A549 (cell line): ENCODE results near the gene CSTF3. TPM values are rescaled to one million over a fixed set of nuclear protein-coding genes. Genes with fewer than 3 reads are reported as not detected.

Experiments used
- ATAC-seq, 2 experiments: fragments of 200-7000 bp in 1 of 2; fragments of >200 bp in 1 of 2; cut with Nextera tagmentation in 1 of 2; cut with Tn5 transposase in 1 of 2; 3 replicates each; pipeline versions ENCODE4 v1.8.0 to v1.9.1; 2018 to 2020; ENCODE audit warnings: mild to moderate bottlenecking in 1 of 2, moderate library complexity in 1 of 2
- CTCF ChIA-PET: fragments of 300-600 bp; sonication (Branson Sonifier 250); formaldehyde crosslinking; extraction: SDS; loops from one replicate; lab custom pipeline; 2021; ENCODE audit warnings: antibody characterized with exemption, inconsistent platforms; lab: Yijun Ruan, JAX
- POLR2A ChIA-PET: fragments of 350-600 bp; formaldehyde crosslinking; extraction: SDS; loops from one replicate; lab custom pipeline; 2021; ENCODE audit warnings: antibody characterized with exemption, inconsistent platforms; lab: Yijun Ruan, JAX
- DNase-seq, 2 experiments: peaks; one replicate each; pipeline versions ENCODE4 v3.0.0 to v3.0.0-alpha.2; 2011 to 2016; ENCODE audit warnings: low read depth in 1 of 2, low spot score in 1 of 2
- FAIRE-seq: peaks from 2 replicates; lab custom pipeline; 2011; peaks lifted over from hg19 to GRCh38; lab: Jason Lieb, UNC
- H3K27ac ChIP-seq, 2 experiments: fragments of >200 bp; sonication (Bioruptor Twin); formaldehyde crosslinking; 3 replicates each; pipeline ENCODE4 v1.5.1; 2016 to 2017
- H3K4me1 ChIP-seq: fragments of >200 bp; sonication (Bioruptor Twin); formaldehyde crosslinking; 3 replicates; pipeline ENCODE4 v1.6.1; 2016
- H3K4me2 ChIP-seq: fragments of >200 bp; sonication (Bioruptor Twin); formaldehyde crosslinking; 3 replicates; pipeline ENCODE4 v1.6.1; 2016
- H3K4me3 ChIP-seq: fragments of >200 bp; sonication (Bioruptor Twin); formaldehyde crosslinking; 3 replicates; pipeline ENCODE4 v1.5.1; 2016
- H3K9me3 ChIP-seq: fragments of >200 bp; sonication (Bioruptor Twin); formaldehyde crosslinking; 3 replicates; pipeline ENCODE4 v1.6.1; 2016
- CBX8 ChIP-seq: fragments of 200-600 bp; sonication (generic); IDR thresholded peaks from 2 replicates; pipeline ENCODE4 v1.6.1; 2016
- EHMT2 ChIP-seq: fragments of 200-600 bp; sonication (generic); IDR thresholded peaks from 2 replicates; pipeline ENCODE4 v1.6.1; 2016; ENCODE audit warnings: antibody characterized with exemption, low read depth, mild to moderate bottlenecking, moderate library complexity
- FOSB ChIP-seq: fragments of 250-450 bp; sonication (Bioruptor Pico); IDR thresholded peaks from 2 replicates; pipeline ENCODE4 v1.5.0; 2020; ENCODE audit warnings: mild to moderate bottlenecking, moderate library complexity
- FOSL2 ChIP-seq, 2 experiments: fragments of 450-650 bp in 1 of 2; fragments of >200 bp in 1 of 2; sonication (Bioruptor Twin) in 1 of 2; formaldehyde crosslinking; IDR thresholded peaks; 2 replicates each; pipeline versions ENCODE4 v1.5.0 to v1.6.1; 2016 to 2020; ENCODE audit warnings: mild to moderate bottlenecking in 1 of 2, moderate library complexity in 1 of 2
- HEYL ChIP-seq: fragments of 250-450 bp; sonication (Bioruptor Pico); IDR thresholded peaks from 2 replicates; pipeline ENCODE4 v1.8.0; 2021; ENCODE audit warnings: mild to moderate bottlenecking, moderate library complexity
- HOXB13 ChIP-seq: fragments of 250-450 bp; sonication (Bioruptor Pico); IDR thresholded peaks from 2 replicates; pipeline ENCODE4 v1.5.0; 2020; ENCODE audit warnings: low read depth, mild to moderate bottlenecking, moderate library complexity
- HOXB5 ChIP-seq: fragments of 250-450 bp; sonication (Bioruptor Pico); IDR thresholded peaks from 2 replicates; pipeline ENCODE4 v1.5.0; 2020; ENCODE audit warnings: mild to moderate bottlenecking, moderate library complexity
- MAFK ChIP-seq: fragments of 450-650 bp; IDR thresholded peaks from 2 replicates; pipeline ENCODE4 v1.6.1; 2014; ENCODE audit not compliant: partially characterized antibody
- MAZ ChIP-seq: fragments of 150-350 bp; IDR thresholded peaks from 2 replicates; pipeline ENCODE4 v1.6.1; 2014; ENCODE audit warnings: antibody characterized with exemption, low read depth, low read length, borderline replicate concordance
- PHF8 ChIP-seq: fragments of 200-600 bp; sonication (generic); IDR thresholded peaks from 2 replicates; pipeline ENCODE4 v1.6.1; 2016; ENCODE audit warnings: low read depth, mild to moderate bottlenecking, antibody characterized with exemption, moderate library complexity, borderline replicate concordance
- RAD21 ChIP-seq, 2 experiments: fragments of >200 bp in 1 of 2; sonication (Bioruptor Twin) in 1 of 2; formaldehyde crosslinking in 1 of 2; IDR thresholded peaks in 1 of 2; conservative IDR thresholded peaks in 1 of 2; 2 replicates in 1 of 2; 3 replicates in 1 of 2; pipeline ENCODE4 v1.6.1; 2012 to 2018; ENCODE audit warnings: inconsistent platforms in 1 of 2
- SMC3 ChIP-seq: fragments of >200 bp; sonication (Bioruptor Twin); formaldehyde crosslinking; IDR thresholded peaks from 3 replicates; pipeline ENCODE4 v1.6.1; 2018; ENCODE audit warnings: inconsistent platforms
- TFCP2L1 ChIP-seq: fragments of 250-450 bp; sonication (Bioruptor Pico); IDR thresholded peaks from 2 replicates; pipeline ENCODE4 v1.5.0; 2021; ENCODE audit warnings: mild to moderate bottlenecking
- WGBS: methylation state at CpG from one replicate; pipeline ENCODE4 v1.1.6; 2017; ENCODE audit errors: missing lambda C conversion rate; 5-methylcytosine and 5-hydroxymethylcytosine counted together
- polyA plus RNA-seq, 4 experiments: library from polyadenylated mRNA; depleted of rRNA in 3 of 4; stranded (reverse); fragments of >200 nt; fragmentation: RNase III in 1 of 4; extraction: RNeasy Plus Mini Kit Qiagen cat#74134 plus additional on column Dnase treatment in 1 of 4; gene quantifications; 2 replicates in 3 of 4; 3 replicates in 1 of 4; pipeline ENCODE4 v1.2.3, GENCODE V29; 2011 to 2017
- TF ChIP-seq, protein P1 (sequence below): fragments of >200 bp; sonication (Bioruptor Twin); formaldehyde crosslinking; IDR thresholded peaks from 3 replicates; pipeline ENCODE4 v1.5.1; 2016
- TF ChIP-seq, protein P2 (sequence below): fragments of 250-450 bp; sonication (Bioruptor Pico); IDR thresholded peaks from 2 replicates; pipeline ENCODE4 v1.5.0; 2021; ENCODE audit warnings: mild to moderate bottlenecking, moderate library complexity, borderline replicate concordance
- TF ChIP-seq, protein P3 (sequence below): fragments of >200 bp; sonication (Bioruptor Twin); formaldehyde crosslinking; IDR thresholded peaks from 3 replicates; pipeline ENCODE4 v1.6.1; 2016
- TF ChIP-seq, protein P4 (sequence below): fragments of 200-600 bp; sonication (generic); IDR thresholded peaks from 2 replicates; pipeline ENCODE4 v1.6.1; 2016; ENCODE audit warnings: antibody characterized with exemption, mild to moderate bottlenecking, moderate library complexity

The CSTF3 gene
- polyA plus RNA-seq, 2 of the 4 experiments (the other 2 are of a cell fraction), result 53.2 to 53.9 TPM

DNA sequence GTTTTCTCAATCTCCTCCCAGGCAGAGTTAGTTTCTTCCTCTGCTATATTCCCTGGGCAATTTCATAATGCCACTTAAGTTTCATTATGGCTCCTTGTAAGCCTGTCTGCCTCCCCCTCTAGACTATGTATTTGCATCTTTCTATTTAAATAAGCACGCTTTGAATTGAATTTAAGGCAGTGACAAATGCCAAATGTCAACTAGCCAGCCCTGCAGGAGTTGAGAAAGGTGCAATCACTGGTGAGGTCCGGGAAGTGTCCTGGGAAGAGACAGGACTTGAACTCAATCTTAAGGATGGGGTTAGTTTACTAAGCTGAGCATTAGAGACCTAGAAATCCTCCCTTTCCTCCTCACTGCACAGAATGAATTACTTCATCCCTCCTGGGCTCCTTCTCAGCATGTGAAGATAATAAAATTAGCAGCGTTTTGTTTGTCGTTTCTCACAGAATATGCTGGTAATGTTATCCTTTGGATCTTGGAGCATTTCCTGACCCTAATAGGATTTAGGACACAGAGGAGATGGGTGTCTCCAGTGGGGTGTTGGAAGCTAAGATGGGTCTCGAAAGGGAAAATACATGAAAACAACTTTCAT is 120.3 kb downstream of the CSTF3 start:
- ChIA-PET POLR2A (interaction anchor here (2.5 to 3.2 kb wide), 3 partner anchors 21 to 24 kb away, joined by 17 to 34 read pairs (median 32); partner anchors contain the start of gene DEPDC7), CTCF (interaction anchor here (0.7 to 8.5 kb wide), 5 partner anchors 10 to 81 kb away, joined by 4 to 76 read pairs (median 11); no protein-coding TSS in a partner anchor)
- ATAC-seq (no peak), FAIRE-seq (no peak), DNase-seq (no peak)
- H3K4me3 ChIP-seq, result peak overlapping the region; percentile 69
- H3K9me3 ChIP-seq, result no peaks in the 10 kb centered on the region
- H3K27ac ChIP-seq, result peak overlapping the region; percentile 91 to 96
- 56% methylated on average over 5 of the region's 5 CpGs for WGBS
- H3K4me2 ChIP-seq, result peak overlapping the region; percentile 74
- TF ChIP-seq FOSL2 (IDR thresholded peaks at IDR 0.05) (no peak), FOSL2 (CRISPR knock-in tag; IDR thresholded peaks at IDR 0.05) (no peak), HOXB13 (CRISPR knock-in tag) (no peak), PHF8 (no peak), EHMT2 (no peak), HEYL (CRISPR knock-in tag) (no peak)
- TF ChIP-seq, protein P1, sequence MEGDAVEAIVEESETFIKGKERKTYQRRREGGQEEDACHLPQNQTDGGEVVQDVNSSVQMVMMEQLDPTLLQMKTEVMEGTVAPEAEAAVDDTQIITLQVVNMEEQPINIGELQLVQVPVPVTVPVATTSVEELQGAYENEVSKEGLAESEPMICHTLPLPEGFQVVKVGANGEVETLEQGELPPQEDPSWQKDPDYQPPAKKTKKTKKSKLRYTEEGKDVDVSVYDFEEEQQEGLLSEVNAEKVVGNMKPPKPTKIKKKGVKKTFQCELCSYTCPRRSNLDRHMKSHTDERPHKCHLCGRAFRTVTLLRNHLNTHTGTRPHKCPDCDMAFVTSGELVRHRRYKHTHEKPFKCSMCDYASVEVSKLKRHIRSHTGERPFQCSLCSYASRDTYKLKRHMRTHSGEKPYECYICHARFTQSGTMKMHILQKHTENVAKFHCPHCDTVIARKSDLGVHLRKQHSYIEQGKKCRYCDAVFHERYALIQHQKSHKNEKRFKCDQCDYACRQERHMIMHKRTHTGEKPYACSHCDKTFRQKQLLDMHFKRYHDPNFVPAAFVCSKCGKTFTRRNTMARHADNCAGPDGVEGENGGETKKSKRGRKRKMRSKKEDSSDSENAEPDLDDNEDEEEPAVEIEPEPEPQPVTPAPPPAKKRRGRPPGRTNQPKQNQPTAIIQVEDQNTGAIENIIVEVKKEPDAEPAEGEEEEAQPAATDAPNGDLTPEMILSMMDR, result no peak
- TF ChIP-seq, protein P2, sequence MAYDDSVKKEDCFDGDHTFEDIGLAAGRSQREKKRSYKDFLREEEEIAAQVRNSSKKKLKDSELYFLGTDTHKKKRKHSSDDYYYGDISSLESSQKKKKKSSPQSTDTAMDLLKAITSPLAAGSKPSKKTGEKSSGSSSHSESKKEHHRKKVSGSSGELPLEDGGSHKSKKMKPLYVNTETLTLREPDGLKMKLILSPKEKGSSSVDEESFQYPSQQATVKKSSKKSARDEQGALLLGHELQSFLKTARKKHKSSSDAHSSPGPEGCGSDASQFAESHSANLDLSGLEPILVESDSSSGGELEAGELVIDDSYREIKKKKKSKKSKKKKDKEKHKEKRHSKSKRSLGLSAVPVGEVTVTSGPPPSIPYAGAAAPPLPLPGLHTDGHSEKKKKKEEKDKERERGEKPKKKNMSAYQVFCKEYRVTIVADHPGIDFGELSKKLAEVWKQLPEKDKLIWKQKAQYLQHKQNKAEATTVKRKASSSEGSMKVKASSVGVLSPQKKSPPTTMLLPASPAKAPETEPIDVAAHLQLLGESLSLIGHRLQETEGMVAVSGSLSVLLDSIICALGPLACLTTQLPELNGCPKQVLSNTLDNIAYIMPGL, result no peak
- H3K4me1 ChIP-seq, result peaks cover 51% of the 10 kb centered on the region

DNA sequence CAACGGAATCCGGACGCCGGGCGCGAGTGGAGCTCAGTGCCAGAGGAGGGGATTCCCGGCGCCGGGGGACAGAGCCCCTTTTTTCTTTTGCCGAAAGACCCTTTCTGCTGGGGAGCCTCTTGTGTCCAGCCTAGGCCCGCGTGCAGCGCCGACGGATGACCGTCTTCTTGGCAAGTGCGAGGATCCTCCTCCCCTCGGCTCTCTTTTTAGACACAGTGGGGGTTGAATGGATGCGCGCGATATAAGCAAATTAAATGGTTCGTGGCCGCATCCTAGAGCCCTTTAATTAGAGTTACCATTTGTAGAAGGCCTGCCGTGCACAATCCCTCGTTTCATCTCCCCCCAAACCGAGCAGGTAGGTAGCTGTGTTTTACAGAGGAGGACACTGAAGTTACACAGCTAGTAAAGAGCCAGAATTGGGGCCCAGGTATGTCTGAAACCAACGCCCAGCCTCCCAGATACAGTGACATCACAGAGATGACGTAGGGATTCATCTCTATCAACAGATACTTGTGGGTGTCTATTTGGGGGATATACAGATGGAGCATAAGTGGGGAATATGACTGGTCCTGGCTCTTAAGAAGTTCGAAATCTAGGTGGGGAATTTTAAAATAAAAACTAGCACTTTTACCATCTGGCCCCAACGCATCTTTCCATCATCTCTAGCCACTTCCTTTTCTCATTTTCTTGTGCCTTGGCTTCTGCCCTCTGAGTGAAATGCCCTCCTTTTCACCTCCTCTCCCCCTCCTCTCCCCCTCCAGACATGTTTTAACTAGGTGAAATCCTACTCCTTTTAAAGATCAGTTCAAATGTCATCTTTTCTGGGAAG is 121.0 kb downstream of the CSTF3 start:
- Histone ChIP-seq H3K4me2 (peak overlapping the region; percentile 74), H3K9me3 (no peaks in the 10 kb centered on the region), H3K4me3 (peak overlapping the region; percentile 69), H3K4me1 (peaks cover 48% of the 10 kb centered on the region), H3K27ac (peak overlapping the region; percentile 91 to 96)
- POLR2A ChIA-PET, result interaction anchor here (0.6 to 3.2 kb wide), 11 partner anchors 8 to 148 kb away, joined by 3 to 34 read pairs (median 7); partner anchors contain the start of genes DEPDC7 and QSER1
- CTCF ChIA-PET, result interaction anchor here (0.7 to 4.5 kb wide), 7 partner anchors 10 to 80 kb away, joined by 3 to 31 read pairs (median 7); no protein-coding TSS in a partner anchor
- 2% methylated on average over 23 of the region's 30 CpGs for WGBS
- FAIRE-seq (no peak), DNase-seq (peak; percentile 60 to 73), ATAC-seq (peak; percentile 42 to 45)
- TF ChIP-seq SMC3 (0 out of 3 replicates have a peak, but pooled peaks have one; percentile 2), CBX8 (no peak)
- TF ChIP-seq, protein P3, sequence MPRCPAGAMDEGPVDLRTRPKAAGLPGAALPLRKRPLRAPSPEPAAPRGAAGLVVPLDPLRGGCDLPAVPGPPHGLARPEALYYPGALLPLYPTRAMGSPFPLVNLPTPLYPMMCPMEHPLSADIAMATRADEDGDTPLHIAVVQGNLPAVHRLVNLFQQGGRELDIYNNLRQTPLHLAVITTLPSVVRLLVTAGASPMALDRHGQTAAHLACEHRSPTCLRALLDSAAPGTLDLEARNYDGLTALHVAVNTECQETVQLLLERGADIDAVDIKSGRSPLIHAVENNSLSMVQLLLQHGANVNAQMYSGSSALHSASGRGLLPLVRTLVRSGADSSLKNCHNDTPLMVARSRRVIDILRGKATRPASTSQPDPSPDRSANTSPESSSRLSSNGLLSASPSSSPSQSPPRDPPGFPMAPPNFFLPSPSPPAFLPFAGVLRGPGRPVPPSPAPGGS, result 0 out of 3 replicates have a peak, but pooled peaks have one; percentile 3

DNA sequence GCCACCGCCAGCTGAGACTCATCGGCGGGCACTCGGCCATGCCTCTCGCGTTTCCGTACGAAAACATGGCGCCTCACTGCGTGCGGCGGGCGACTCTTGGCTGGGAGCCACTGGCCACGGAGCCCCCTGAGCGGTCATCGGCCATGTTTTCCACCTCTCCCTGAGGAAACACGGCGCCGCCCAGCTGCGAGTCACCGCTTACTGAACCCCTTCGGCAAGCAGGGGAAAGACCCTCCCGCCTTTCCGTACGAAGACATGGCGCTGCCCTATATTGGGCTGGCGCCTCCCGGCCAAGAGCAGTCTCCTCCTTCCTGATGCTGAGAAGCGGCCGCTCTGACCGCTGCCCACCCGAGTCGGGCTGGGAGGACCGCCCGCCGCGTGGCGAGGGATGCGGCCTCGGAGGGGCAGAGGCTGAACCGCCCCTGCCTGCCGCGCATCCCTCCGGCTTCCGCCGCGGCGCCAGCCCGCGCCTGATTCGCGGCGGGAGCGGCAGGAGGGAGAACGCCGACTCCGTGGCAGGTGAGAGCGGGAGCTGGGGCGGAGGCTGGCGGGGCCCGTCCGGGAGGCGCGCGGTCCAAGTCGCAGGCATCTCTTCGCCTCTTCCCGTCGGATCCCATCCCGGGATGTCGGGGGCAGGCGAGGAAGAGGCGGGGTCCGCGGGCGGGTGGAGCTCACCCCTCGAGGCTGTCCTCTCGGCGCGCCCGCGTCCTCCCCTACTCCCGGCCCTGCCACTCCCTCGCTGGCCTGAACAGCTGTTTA is 121.8 kb downstream of the CSTF3 start, which contains the start of gene TCP11L1:
Gene TCP11L1, plus strand, starts transcription at position 299 of the 759 bp plus-strand sequence. CDS start 4,202 bp downstream, outside the sequence.
- ATAC-seq (peak; percentile 88 to 89), FAIRE-seq (no peak), DNase-seq (peak; percentile 70 to 96)
- 3% methylated on average over 19 of the region's 84 CpGs for WGBS
- CTCF ChIA-PET, result interaction anchor here (0.9 to 4.5 kb wide), 8 partner anchors 9 to 44 kb away, joined by 3 to 31 read pairs (median 9); partner anchors contain the start of gene DEPDC7
- POLR2A ChIA-PET, result interaction anchor here (0.6 to 3.2 kb wide), 13 partner anchors 8 to 147 kb away, joined by 3 to 34 read pairs (median 5); partner anchors contain the start of genes DEPDC7 and QSER1
- H3K4me2 ChIP-seq, result peak within 1 kb of the TSS; percentile 74
- peak within 1 kb of the TSS; percentile 69 for H3K4me3 ChIP-seq
- H3K4me1 ChIP-seq, result peaks cover 42% of the 10 kb centered on the region
- H3K9me3 ChIP-seq, result no peaks in the 10 kb centered on the region
- H3K27ac ChIP-seq, result peak within 1 kb of the TSS; percentile 91 to 96
- TF ChIP-seq RAD21 (conservative IDR thresholded peaks at IDR 0.05 in 1 of 2, IDR thresholded peaks at IDR 0.05 in 1 of 2) (peak in 1 of 2 experiments; percentile 13; a peak in 2 of 5 replicates), HOXB5 (CRISPR knock-in tag) (0 out of 2 replicates have a peak, but pooled peaks have one; percentile 19), SMC3 (0 out of 3 replicates have a peak, but pooled peaks have one; percentile 5), MAZ (no peak), FOSB (CRISPR knock-in tag) (0 out of 2 replicates have a peak, but pooled peaks have one; percentile 18), MAFK (no peak), TFCP2L1 (CRISPR knock-in tag) (peak; percentile 53; the same call in 1 of the 2 replicates)
- TF ChIP-seq, protein P4, sequence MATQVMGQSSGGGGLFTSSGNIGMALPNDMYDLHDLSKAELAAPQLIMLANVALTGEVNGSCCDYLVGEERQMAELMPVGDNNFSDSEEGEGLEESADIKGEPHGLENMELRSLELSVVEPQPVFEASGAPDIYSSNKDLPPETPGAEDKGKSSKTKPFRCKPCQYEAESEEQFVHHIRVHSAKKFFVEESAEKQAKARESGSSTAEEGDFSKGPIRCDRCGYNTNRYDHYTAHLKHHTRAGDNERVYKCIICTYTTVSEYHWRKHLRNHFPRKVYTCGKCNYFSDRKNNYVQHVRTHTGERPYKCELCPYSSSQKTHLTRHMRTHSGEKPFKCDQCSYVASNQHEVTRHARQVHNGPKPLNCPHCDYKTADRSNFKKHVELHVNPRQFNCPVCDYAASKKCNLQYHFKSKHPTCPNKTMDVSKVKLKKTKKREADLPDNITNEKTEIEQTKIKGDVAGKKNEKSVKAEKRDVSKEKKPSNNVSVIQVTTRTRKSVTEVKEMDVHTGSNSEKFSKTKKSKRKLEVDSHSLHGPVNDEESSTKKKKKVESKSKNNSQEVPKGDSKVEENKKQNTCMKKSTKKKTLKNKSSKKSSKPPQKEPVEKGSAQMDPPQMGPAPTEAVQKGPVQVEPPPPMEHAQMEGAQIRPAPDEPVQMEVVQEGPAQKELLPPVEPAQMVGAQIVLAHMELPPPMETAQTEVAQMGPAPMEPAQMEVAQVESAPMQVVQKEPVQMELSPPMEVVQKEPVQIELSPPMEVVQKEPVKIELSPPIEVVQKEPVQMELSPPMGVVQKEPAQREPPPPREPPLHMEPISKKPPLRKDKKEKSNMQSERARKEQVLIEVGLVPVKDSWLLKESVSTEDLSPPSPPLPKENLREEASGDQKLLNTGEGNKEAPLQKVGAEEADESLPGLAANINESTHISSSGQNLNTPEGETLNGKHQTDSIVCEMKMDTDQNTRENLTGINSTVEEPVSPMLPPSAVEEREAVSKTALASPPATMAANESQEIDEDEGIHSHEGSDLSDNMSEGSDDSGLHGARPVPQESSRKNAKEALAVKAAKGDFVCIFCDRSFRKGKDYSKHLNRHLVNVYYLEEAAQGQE, result peak; percentile 24
